ENCODE data around the gene GMNN.
A peak's percentile ranks its signal among the peaks of the same experiment; 100 is the strongest.
"Not testable (repeated sequence)": the region's sequence is repeated elsewhere in the genome, so short reads cannot be mapped to it uniquely, and the experiment has no call there.

Gene GMNN

GRCh38 chr6:24761193-24761835 lies 13.4 kb upstream of the GMNN start:
- peak; percentile 32 for DNase-seq (ENCODE audit: low read depth, low spot score)

DNA sequence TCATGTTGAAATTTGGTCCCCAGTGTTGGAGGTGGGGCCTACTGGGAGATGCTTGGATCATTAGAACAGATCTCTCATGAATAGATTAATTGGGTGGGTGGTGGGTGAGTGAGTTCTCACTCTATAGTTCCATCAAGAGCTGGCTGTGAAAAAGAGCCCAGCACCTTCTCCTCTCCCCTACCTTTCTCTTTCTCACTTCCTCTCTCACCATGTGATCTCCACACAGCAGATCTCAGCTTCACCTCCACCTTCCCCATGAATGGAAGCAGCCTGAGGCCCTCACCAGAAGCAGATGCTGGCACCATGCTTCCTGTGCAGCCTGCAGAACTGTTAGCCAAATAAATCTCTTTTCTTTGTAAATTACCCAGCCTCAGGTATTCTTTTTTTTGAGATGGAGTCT lies 12.9 kb upstream of the GMNN start:
- DNase-seq (ENCODE audit: low read depth, low spot score): no peak

GRCh38 chr6:24763578-24763977 lies 11.2 kb upstream of the GMNN start:
- no peak for DNase-seq (ENCODE audit: low read depth, low spot score)

- not testable (repeated sequence) for DNase-seq (ENCODE audit: low read depth, low spot score)
Measured at GRCh38 chr6:24764833-24765828, 9.6 kb upstream of the GMNN start.

DNA sequence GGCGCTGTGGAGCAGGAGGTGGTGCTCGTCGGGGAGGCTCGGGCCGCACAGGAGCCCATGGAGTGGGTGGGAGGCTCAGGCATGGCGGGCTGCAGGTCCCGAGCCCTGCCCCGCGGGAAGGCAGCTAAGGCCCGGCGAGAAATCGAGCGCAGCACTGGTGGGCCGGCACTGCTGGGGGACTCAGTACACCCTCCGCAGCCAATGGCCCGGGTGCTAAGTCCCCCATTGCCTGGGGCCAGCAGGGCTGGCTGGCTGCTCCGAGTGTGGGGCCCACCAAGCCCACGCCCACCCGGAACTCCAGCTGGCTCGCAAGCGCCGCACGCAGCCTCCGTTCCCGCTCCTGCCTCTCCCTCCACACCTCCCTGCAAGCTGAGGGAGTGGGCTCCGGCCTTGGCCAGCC lies 8.8 kb upstream of the GMNN start:
- DNase-seq (ENCODE audit: low read depth, low spot score): not testable (repeated sequence)

GRCh38 chr6:24766680-24767462 lies 7.9 kb upstream of the GMNN start:
- DNase-seq (ENCODE audit: low read depth, low spot score): no peak

- DNase-seq (ENCODE audit: low read depth, low spot score): no peak
Measured at GRCh38 chr6:24768361-24768760, 6.4 kb upstream of the GMNN start.

- DNase-seq (ENCODE audit: low read depth, low spot score): no peak
Measured at GRCh38 chr6:24775520-24776058, 852 bp downstream of the GMNN start.

- DNase-seq (ENCODE audit: low read depth, low spot score): no peak
Measured at GRCh38 chr6:24777227-24777626, 2.5 kb downstream of the GMNN start.

GRCh38 chr6:24778121-24778520 lies 3.4 kb downstream of the GMNN start:
- DNase-seq (ENCODE audit: low read depth, low spot score): no peak

- DNase-seq (ENCODE audit: low read depth, low spot score): no peak
Measured at GRCh38 chr6:24778878-24779277, 4.1 kb downstream of the GMNN start.

DNA sequence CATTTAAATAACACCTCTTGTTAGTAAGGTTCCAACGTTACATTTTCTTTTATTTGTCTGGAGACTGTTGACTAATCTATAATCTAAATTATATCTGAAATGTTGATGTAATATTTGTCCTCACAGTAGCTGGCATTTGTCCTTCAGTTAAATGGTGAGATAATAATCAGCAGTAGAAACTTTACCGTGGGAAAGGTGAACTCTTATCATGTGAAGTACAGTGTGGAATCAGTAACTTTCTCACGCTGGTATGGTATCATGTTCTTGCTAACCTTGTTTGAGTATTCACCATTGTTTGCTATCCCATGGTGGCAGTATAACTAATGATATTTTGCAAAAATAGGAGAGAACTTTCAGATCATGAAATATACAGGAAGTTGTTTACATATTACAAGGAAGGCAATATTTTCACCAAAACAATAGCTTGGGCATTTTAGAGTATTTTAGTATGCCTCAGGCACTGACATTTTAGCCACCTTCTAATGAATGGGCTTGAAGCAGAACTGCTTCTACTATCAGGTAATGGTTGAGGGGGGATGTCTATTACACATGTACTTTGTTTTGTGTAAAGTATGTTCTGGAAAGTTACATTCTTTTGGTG lies 4.8 kb downstream of the GMNN start:
- no peak for DNase-seq (ENCODE audit: low read depth, low spot score)

- DNase-seq (ENCODE audit: low read depth, low spot score): no peak
Measured at GRCh38 chr6:24780206-24780605, 5.5 kb downstream of the GMNN start.

DNA sequence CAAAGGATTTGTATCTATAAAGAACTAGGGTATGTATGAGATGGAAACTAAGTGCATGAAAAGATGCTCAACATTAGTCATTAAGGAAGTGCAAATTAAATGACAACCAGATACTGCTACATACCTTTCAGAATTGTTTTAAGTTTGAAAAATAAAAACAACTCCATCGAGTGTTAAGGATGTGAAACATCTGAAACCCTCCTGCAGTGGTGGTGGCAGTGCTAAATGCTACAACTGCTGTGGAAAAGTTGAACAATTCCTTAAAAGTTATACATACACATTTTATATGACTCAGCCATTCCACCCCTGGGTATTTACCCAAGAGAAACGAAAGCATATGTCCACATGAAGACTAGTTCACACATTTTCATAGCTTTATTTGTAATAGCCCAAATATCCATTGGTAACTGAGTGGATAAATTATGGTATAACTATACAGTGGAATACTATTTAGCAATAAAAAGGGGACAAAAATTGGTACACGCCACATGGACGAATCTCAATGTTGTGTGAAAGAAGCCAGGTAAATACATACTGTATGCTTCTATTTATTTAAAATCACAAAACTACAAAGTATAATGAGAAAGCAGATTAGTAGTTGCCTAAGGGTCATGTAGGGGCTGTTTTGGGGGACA lies 13.4 kb downstream of the GMNN start:
- no peak for DNase-seq (ENCODE audit: low read depth, low spot score)

DNA sequence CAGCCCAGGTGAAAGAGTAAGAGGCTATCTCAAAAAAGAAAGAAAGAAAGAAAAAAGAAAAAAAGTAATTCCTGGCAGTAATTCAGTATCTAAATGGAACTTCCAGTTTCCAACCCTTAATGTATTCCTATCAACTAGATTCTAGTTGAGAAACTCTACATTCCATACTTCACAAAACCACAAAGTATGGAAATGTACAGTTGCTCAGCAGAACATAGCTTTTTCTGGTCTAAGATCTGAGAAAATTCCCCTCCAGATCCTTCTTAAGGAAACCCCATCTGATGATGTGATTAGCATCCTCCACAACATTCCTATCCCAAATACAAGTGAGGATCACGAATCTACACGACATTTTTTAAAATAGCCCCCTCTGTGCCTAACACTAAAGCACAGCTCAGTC lies 20.4 kb downstream of the GMNN start:
- DNase-seq (ENCODE audit: low read depth, low spot score): no peak

- DNase-seq (ENCODE audit: low read depth, low spot score): no peak
Measured at GRCh38 chr6:24796616-24797290, 22.0 kb downstream of the GMNN start.

DNA sequence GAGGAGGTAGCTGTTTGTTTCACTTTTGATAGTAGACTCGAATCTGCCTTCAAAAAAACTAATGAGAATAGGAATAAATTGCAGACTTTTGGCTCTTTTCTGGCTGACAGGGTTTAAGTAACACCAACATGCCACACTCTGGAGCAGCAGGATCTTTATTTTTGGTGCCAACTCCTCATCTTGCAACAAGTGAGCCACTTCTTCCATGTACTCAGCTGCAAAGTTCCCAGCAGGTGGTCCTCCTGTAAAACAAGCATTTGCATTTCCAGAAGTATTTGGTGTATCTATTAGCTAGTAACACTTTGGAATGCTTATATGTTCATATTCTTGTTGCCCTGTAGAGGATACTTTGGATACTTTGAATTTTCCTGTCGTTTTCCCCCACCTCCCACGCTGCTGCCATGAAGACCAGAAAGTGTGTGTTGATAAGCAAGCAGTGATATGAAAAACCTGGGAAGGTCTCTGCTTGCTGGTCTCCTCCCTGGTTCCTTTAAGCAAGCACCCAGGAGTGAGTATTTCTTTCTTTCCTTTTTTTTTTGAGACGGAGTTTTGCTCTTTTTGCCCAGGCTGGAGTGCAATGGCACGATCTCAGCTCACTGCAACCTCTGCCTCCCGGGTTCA lies 23.0 kb downstream of the GMNN start:
- no peak for DNase-seq (ENCODE audit: low read depth, low spot score)

DNA sequence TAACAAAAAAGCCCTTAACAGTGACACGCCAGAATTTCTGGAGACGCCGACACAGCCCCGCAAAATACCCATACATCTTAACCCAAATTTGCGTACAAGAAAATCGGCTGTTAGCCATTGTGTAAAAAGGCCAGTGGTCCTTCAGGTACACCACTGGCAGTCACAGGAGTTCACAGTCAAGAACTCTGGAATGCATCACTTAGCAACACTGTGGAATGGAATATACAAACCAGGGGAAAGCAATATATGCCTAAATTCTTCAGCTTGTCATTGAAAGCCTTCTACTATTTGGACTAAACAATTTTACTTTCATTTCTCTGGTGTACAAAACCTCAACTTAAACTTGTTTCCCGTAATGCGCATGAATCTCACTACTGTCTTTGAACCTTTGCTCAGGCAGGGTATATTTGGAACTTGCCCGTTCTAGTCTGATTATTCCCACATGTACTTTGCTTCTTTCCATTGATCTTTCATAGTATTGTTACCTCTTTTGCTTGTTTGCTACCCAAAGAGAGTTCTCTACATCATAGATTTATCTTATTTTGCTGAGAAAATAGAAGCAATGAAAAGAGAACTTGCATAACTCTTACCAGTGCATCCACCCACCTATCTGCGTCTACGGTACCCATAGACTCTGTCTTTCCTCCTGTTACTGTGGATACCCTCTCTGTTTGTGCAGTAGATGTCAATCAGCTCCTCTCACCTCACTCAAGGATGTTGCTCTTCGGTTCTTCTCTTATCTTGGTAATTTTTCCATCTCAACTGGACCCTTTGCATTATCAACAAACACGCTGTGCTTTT lies 24.2 kb downstream of the GMNN start, which contains the start of gene ARMH2:
TSS of gene ARMH2 (minus strand) at position 178 of the 801 bp plus-strand sequence. CDS start at position 118, 60 bp downstream.
- no peak for DNase-seq (ENCODE audit: low read depth, low spot score)

DNA sequence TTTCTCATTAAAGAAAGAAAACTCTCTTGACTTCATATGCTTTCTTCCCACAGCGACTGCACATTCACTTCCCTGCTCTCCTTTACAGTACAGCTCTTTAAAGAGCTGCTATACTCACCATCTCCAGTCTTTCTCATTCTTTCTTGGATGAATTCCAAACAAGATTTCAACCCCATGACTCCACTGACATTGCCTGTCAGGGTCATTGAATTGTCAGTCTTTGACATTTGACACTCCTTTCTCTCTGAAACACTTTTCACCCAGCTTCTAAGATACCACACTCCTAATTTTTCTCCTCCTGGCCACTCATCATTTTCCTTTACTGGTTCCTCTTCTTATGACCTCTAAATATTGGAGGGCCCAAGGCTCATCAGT lies 24.8 kb downstream of the GMNN start:
- no peak for DNase-seq (ENCODE audit: low read depth, low spot score)

Data from ELF-1 (cell line).